IMR-90 (cell line): ENCODE results near the gene DCAF15. TPM values are rescaled to one million over a fixed set of nuclear protein-coding genes. Genes with fewer than 3 reads are reported as not detected.

Experiments used
- ATAC-seq: fragments of 200-7000 bp; cut with Tn5 transposase; 2 replicates; pipeline ENCODE4 v1.9.1; 2020; ENCODE audit warnings: low read depth, mild to moderate bottlenecking, moderate library complexity
- BruUV-seq: library from RNA; stranded (reverse); fragments of 400-500 nt; replicated peaks from 2 replicates; lab custom pipeline; 2021; lab: Mats Ljungman, UMichigan
- CTCF ChIA-PET: fragments of 300-600 bp; formaldehyde crosslinking; extraction: SDS; loops from one replicate; lab custom pipeline; 2021; ENCODE audit warnings: antibody characterized with exemption; lab: Yijun Ruan, JAX
- POLR2A ChIA-PET: fragments of 300-600 bp; sonication (Branson Sonifier 250); formaldehyde crosslinking; loops from one replicate; lab custom pipeline; 2022; ENCODE audit warnings: antibody characterized with exemption; ENCODE audit not compliant: unreplicated experiment; lab: Charles Lee
- DNase-seq: peaks from one replicate; pipeline ENCODE4 v3.0.0; 2013
- H2AFZ ChIP-seq: replicated peaks from 2 replicates; pipeline ENCODE3; 2013; ENCODE audit warnings: low read length, mild to moderate bottlenecking; ENCODE audit not compliant: poor library complexity
- H2AK5ac ChIP-seq: 2 replicates; pipeline ENCODE4 v1.6.1; 2013; ENCODE audit warnings: low read depth, low read length, inconsistent platforms
- H2AK9ac ChIP-seq: replicated peaks from 2 replicates; pipeline ENCODE3; 2013; ENCODE audit warnings: mild to moderate bottlenecking, low read depth, low read length, moderate library complexity; ENCODE audit not compliant: poor library complexity
- H2BK120ac ChIP-seq: 2 replicates; pipeline ENCODE4 v1.6.1; 2013; ENCODE audit warnings: low read depth, low read length, inconsistent platforms
- H2BK15ac ChIP-seq: 3 replicates; pipeline ENCODE4 v1.6.1; 2013; ENCODE audit warnings: low read depth, low read length, inconsistent platforms
- H2BK20ac ChIP-seq: 2 replicates; pipeline ENCODE4 v1.6.1; 2013; ENCODE audit warnings: low read depth, mild to moderate bottlenecking, inconsistent platforms, low read length, moderate library complexity
- H2BK5ac ChIP-seq: 2 replicates; pipeline ENCODE4 v1.6.1; 2013; ENCODE audit warnings: mild to moderate bottlenecking, low read depth, low read length, inconsistent platforms; ENCODE audit not compliant: poor library complexity, severe bottlenecking
- H3K14ac ChIP-seq: replicated peaks from 2 replicates; pipeline ENCODE4 v1.6.1; 2013; ENCODE audit warnings: low read depth, low read length, inconsistent platforms
- H3K18ac ChIP-seq: 2 replicates; pipeline ENCODE4 v1.6.1; 2013; ENCODE audit warnings: low read depth, low read length, control low read depth
- H3K23ac ChIP-seq: 2 replicates; pipeline ENCODE4 v1.6.1; 2013; ENCODE audit warnings: low read depth, low read length, inconsistent platforms
- H3K27ac ChIP-seq: 2 replicates; pipeline ENCODE4 v1.5.1; 2013; ENCODE audit warnings: mild to moderate bottlenecking, control low read depth, low read length; ENCODE audit not compliant: insufficient read depth
- H3K27me3 ChIP-seq: 2 replicates; pipeline ENCODE4 v1.6.1; 2013; ENCODE audit warnings: low read length; ENCODE audit not compliant: control insufficient read depth, insufficient read depth
- H3K36me3 ChIP-seq: 2 replicates; pipeline ENCODE4 v1.6.1; 2013; ENCODE audit warnings: low read length, mixed read lengths; ENCODE audit not compliant: control insufficient read depth, insufficient read depth
- H3K4ac ChIP-seq: 2 replicates; pipeline ENCODE4 v1.6.1; 2013; ENCODE audit warnings: low read depth, low read length, inconsistent platforms
- H3K4me1 ChIP-seq: 2 replicates; pipeline ENCODE4 v1.6.1; 2013; ENCODE audit warnings: low read length, mixed read lengths; ENCODE audit not compliant: control insufficient read depth, insufficient read depth
- H3K4me2 ChIP-seq: 2 replicates; pipeline ENCODE4 v1.6.1; 2013; ENCODE audit warnings: low read depth, mild to moderate bottlenecking, control low read depth, low read length, moderate library complexity
- H3K4me3 ChIP-seq: 2 replicates; pipeline ENCODE4 v1.5.1; 2013; ENCODE audit warnings: low read depth, mild to moderate bottlenecking, control low read depth, low read length, moderate library complexity; ENCODE audit not compliant: insufficient read depth
- H3K56ac ChIP-seq: 2 replicates; pipeline ENCODE4 v1.6.1; 2013; ENCODE audit warnings: low read length, inconsistent platforms; ENCODE audit not compliant: insufficient read depth; ENCODE audit errors: extremely low read depth
- H3K79me1 ChIP-seq, 2 experiments: 2 replicates each; pipeline ENCODE4 v1.6.1; 2013; ENCODE audit warnings: low read length in 2 of 2, inconsistent platforms in 1 of 2, low read depth in 1 of 2
- H3K9ac ChIP-seq: 2 replicates; pipeline ENCODE4 v1.6.1; 2013; ENCODE audit warnings: low read depth, low read length, control low read depth
- H3K9me1 ChIP-seq: 2 replicates; pipeline ENCODE4 v1.6.1; 2013; ENCODE audit warnings: low read length, inconsistent platforms; ENCODE audit not compliant: insufficient read depth
- H3K9me3 ChIP-seq: 2 replicates; pipeline ENCODE4 v1.6.1; 2013; ENCODE audit warnings: low read length; ENCODE audit not compliant: control insufficient read depth, insufficient read depth
- H4K20me1 ChIP-seq: 2 replicates; pipeline ENCODE4 v1.6.1; 2013; ENCODE audit warnings: low read length, inconsistent platforms; ENCODE audit not compliant: insufficient read depth
- H4K5ac ChIP-seq: 2 replicates; pipeline ENCODE4 v1.6.1; 2013; ENCODE audit warnings: mild to moderate bottlenecking, low read depth, low read length, control low read depth
- H4K8ac ChIP-seq, 2 experiments: 2 replicates each; pipeline ENCODE4 v1.6.1; 2013; ENCODE audit warnings: low read depth in 2 of 2, low read length in 2 of 2, control low read depth in 1 of 2, inconsistent platforms in 1 of 2
- H4K91ac ChIP-seq: 2 replicates; pipeline ENCODE4 v1.6.1; 2013; ENCODE audit warnings: low read depth, low read length, inconsistent platforms; ENCODE audit not compliant: insufficient read depth
- BHLHE40 ChIP-seq: fragments of 150-350 bp; IDR thresholded peaks from 2 replicates; pipeline ENCODE4 v1.6.1; 2016; ENCODE audit warnings: mild to moderate bottlenecking, low read depth, low read length
- CEBPB ChIP-seq: IDR thresholded peaks from 2 replicates; pipeline ENCODE4 v1.6.1; 2012; ENCODE audit warnings: low read depth, low read length, improper control_type of control experiment
- CHD1 ChIP-seq: IDR thresholded peaks from 2 replicates; pipeline ENCODE4 v1.6.1; 2012; ENCODE audit warnings: low read depth, low read length, improper control_type of control experiment
- FOS ChIP-seq: fragments of 150-350 bp; IDR thresholded peaks from 2 replicates; pipeline ENCODE4 v1.6.1; 2016; ENCODE audit warnings: low read depth, low read length
- MAFK ChIP-seq: IDR thresholded peaks from 2 replicates; pipeline ENCODE4 v1.6.1; 2012; ENCODE audit warnings: low read depth, low read length, improper control_type of control experiment
- MXI1 ChIP-seq: IDR thresholded peaks from 2 replicates; pipeline ENCODE4 v1.6.1; 2012; ENCODE audit warnings: low read depth, mild to moderate bottlenecking, low read length, moderate library complexity, borderline replicate concordance
- POLR2A ChIP-seq: IDR thresholded peaks from 2 replicates; pipeline ENCODE4 v1.6.1; 2012; ENCODE audit warnings: mild to moderate bottlenecking, low read depth, low read length
- RAD21 ChIP-seq: IDR thresholded peaks from 2 replicates; pipeline ENCODE4 v1.6.1; 2012; ENCODE audit warnings: low read length, improper control_type of control experiment
- RCOR1 ChIP-seq: IDR thresholded peaks from 2 replicates; pipeline ENCODE4 v1.6.1; 2012; ENCODE audit warnings: mild to moderate bottlenecking, low read length, improper control_type of control experiment; ENCODE audit not compliant: insufficient replicate concordance
- RFX5 ChIP-seq: IDR thresholded peaks from 2 replicates; pipeline ENCODE4 v1.8.0; 2012; ENCODE audit warnings: low read depth, mild to moderate bottlenecking, low read length, moderate library complexity
- SMC3 ChIP-seq: fragments of 150-350 bp; IDR thresholded peaks from 2 replicates; pipeline ENCODE4 v1.6.1; 2016; ENCODE audit warnings: low read depth, mild to moderate bottlenecking, antibody characterized with exemption, low read length, moderate library complexity
- WGBS, 2 experiments: methylation state at CpG; one replicate each; pipeline versions ENCODE4 v1.1.5 to v1.1.7; 2013; ENCODE audit warnings: missing lambda C conversion rate in 2 of 2; ENCODE audit not compliant: insufficient read length in 1 of 2; ENCODE audit errors: extremely low coverage in 2 of 2; 5-methylcytosine and 5-hydroxymethylcytosine counted together
- dilution Hi-C: fragments of 300-500 bp; cut with HindIII; formaldehyde crosslinking; loops from one replicate; pipeline ENCODE4 v1.14.3; 2018; ENCODE audit warnings: low sequenced_read_pairs; ENCODE audit not compliant: unreplicated experiment
- in situ Hi-C: fragments of 300-500 bp; cut with MboI; formaldehyde crosslinking; loops from 3 replicates; pipeline ENCODE4 v1.14.3; 2019; ENCODE audit warnings: low sequenced_read_pairs, inconsistent platforms, mixed read lengths
- intact Hi-C: fragments of 100-400 bp; cut with micrococcal nuclease; formaldehyde crosslinking; loops from 2 replicates; pipeline ENCODE4 v1.10.0; 2022
- polyA plus RNA-seq, 3 experiments: library from polyadenylated mRNA; depleted of rRNA; stranded (reverse); fragments of >200 nt; gene quantifications; 2 replicates each; pipeline ENCODE4 v1.2.3, GENCODE V29; 2012; ENCODE audit warnings: low replicate concordance in 1 of 3
- total RNA-seq: library from RNA; depleted of rRNA; stranded (reverse); fragments of >200 nt; gene quantifications from 2 replicates; pipeline ENCODE4 v1.2.3, GENCODE V29; 2012
- TF ChIP-seq, protein P1 (sequence below): fragments of 150-350 bp; IDR thresholded peaks from 2 replicates; pipeline ENCODE4 v1.6.1; 2016; ENCODE audit warnings: low read depth, mild to moderate bottlenecking, low read length, moderate library complexity, borderline replicate concordance
- TF ChIP-seq, protein P2 (sequence below): conservative IDR thresholded peaks from 2 replicates; pipeline ENCODE4 v1.5.1; 2012; ENCODE audit warnings: mild to moderate bottlenecking, low read depth, low read length, improper control_type of control experiment

Gene DCAF15
- total and polyA plus RNA-seq, 2 of the 4 experiments (the other 2 are of a cell fraction): 6.8 to 31.0 TPM

DNA sequence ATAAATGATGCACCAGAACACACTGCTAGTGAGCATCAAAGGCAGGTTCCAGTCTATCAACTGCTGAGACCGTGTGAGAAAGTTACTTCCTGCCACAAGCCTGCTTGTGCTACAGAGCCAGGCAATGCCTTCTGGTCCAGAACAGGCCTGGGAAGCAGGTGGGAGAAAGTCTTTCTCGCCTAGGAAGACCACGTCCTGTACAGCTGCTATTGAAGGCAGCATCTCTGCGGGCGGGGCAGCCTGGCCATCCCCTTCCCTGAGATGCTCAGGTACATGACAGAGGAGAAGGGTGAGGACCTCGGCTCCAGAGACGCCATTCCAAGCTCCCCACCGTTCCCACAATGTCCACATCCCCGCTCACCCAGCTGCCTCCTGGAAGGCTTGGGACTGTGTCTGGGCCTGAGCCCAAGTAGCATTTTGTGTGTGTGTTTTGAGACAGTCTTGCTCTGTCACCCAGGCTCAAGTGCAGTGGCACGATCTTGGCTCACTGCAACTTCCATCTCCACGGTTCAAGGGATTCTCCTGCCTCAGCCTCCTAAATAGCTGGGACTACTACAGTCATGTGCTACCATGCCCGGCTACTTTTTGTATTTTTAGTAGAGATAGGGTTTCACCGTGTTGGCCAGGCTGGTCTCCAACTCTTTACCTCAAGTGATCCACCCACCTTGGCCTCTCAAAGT, 50.4 kb downstream of the DCAF15 start:
- Histone ChIP-seq H2BK5ac (no peak overlapping the region), H2AK9ac (no peak overlapping the region), H4K91ac (no peak overlapping the region), H2BK15ac (no peak overlapping the region), H3K4me2 (no peak overlapping the region), H3K18ac (no peak overlapping the region), H3K4ac (no peak overlapping the region), H3K23ac (no peak overlapping the region), H3K4me1 (peaks cover 4% of the 10 kb centered on the region; the same call in 1 of the 2 replicates), H2BK120ac (no peak overlapping the region), H3K4me3 (no peak overlapping the region), H3K27ac (no peak overlapping the region), H3K36me3 (peaks cover 4% of the 10 kb centered on the region), H2AK5ac (no peak overlapping the region), H4K8ac (peak overlapping the region in 1 of 2 experiments; percentile 36; a peak in 1 of 4 replicates), H3K27me3 (no peaks in the 10 kb centered on the region), H3K56ac (no peak overlapping the region), H4K20me1 (peaks cover 9% of the 10 kb centered on the region), H4K5ac (no peak overlapping the region), H3K9ac (no peak overlapping the region), H3K79me1 (peaks cover 12 to 53% of the 10 kb centered on the region in 2 experiments), H3K9me1 (peaks cover 5% of the 10 kb centered on the region; the same call in 1 of the 2 replicates), H2AFZ (no peak overlapping the region), H2BK20ac (no peak overlapping the region), H3K9me3 (peaks cover 10% of the 10 kb centered on the region), H3K14ac (no peak overlapping the region)
- no peak for TF ChIP-seq FOS
- TF ChIP-seq, protein P1, sequence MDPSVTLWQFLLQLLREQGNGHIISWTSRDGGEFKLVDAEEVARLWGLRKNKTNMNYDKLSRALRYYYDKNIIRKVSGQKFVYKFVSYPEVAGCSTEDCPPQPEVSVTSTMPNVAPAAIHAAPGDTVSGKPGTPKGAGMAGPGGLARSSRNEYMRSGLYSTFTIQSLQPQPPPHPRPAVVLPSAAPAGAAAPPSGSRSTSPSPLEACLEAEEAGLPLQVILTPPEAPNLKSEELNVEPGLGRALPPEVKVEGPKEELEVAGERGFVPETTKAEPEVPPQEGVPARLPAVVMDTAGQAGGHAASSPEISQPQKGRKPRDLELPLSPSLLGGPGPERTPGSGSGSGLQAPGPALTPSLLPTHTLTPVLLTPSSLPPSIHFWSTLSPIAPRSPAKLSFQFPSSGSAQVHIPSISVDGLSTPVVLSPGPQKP: no peak
- TF ChIP-seq RAD21: no peak
- TF ChIP-seq CHD1: no peak
- TF ChIP-seq MXI1: no peak
- no peak for TF ChIP-seq RFX5
- TF ChIP-seq RCOR1: no peak
- TF ChIP-seq BHLHE40: no peak
- no peak for TF ChIP-seq POLR2A
- no peak for TF ChIP-seq SMC3
- TF ChIP-seq, protein P2, sequence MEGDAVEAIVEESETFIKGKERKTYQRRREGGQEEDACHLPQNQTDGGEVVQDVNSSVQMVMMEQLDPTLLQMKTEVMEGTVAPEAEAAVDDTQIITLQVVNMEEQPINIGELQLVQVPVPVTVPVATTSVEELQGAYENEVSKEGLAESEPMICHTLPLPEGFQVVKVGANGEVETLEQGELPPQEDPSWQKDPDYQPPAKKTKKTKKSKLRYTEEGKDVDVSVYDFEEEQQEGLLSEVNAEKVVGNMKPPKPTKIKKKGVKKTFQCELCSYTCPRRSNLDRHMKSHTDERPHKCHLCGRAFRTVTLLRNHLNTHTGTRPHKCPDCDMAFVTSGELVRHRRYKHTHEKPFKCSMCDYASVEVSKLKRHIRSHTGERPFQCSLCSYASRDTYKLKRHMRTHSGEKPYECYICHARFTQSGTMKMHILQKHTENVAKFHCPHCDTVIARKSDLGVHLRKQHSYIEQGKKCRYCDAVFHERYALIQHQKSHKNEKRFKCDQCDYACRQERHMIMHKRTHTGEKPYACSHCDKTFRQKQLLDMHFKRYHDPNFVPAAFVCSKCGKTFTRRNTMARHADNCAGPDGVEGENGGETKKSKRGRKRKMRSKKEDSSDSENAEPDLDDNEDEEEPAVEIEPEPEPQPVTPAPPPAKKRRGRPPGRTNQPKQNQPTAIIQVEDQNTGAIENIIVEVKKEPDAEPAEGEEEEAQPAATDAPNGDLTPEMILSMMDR: no peak
- no peak for TF ChIP-seq CEBPB
- no peak for TF ChIP-seq MAFK
- 65% methylated on average over 4 of the region's 13 CpGs; no CpG with 5 or more reads in 1 of the 2 experiments for WGBS, 2 experiments
- in situ Hi-C loops (no loop called here), dilution Hi-C loops (no loop called here), intact Hi-C loops (no loop called here)
- no peak for ATAC-seq
- DNase-seq: no peak
- BruUV-seq: no TSS peak
- CTCF ChIA-PET: no interaction called here
- POLR2A ChIA-PET: no interaction called here
